Heart left ventricle (tissue), 13 donors: ENCODE measurements around the gene RIPK1.

Experiments used
- POLR2A ChIP-seq, 2 donors: fragments of 450-650 bp; IDR thresholded peaks; one replicate each; pipeline ENCODE4 v1.6.1; 2017; ENCODE audit warnings: antibody characterized with exemption in 2 of 2, mild to moderate bottlenecking in 2 of 2, moderate library complexity in 2 of 2
- TF ChIP-seq, protein P1 (sequence below), 12 donors: fragments of 200-600 bp; sonication (generic) in 4 of 12; IDR thresholded peaks; one replicate each; pipeline versions ENCODE4 v1.5.0 to v1.8.0; 2018 to 2022; ENCODE audit warnings: antibody characterized with exemption in 12 of 12, mild to moderate bottlenecking in 5 of 12
- donor health status: ischemic (EF 13 %, LVEDD 7.1; RV severe dilation, severe dysfunction).
- donor health status: DM: no; HTN: yes; CAD: no.
- donor health status: DM: no; HTN: no; CAD: no.
- donor health status: ischemic (EF 25% LVEDD 6.9; RV normal size, moderate dysfunction).
- donor health status: ischemic (EF 25% LVEDD 5.7; RV mildly dilated, moderate dysfunction).
- donor health status: ischemic (EF 35%, LVEDD 5.7; RV mildly dilated, moderate dysfunction).
- donor health status: nonischemic (EF 11% LVEDD 7.7; RV severe dilation, severe dysfunction).
- donor health status: DM: yes; HTN: yes; CAD: no.
- donor health status: PGD.
- donor health status: ischemic (EF 29% LVEDD 5.4; RV normal size, mild dysfunction).
- donor health status: nonischemic (EF 23%, LVEDD 6.1; RV moderate dilation, normal function).

DNA sequence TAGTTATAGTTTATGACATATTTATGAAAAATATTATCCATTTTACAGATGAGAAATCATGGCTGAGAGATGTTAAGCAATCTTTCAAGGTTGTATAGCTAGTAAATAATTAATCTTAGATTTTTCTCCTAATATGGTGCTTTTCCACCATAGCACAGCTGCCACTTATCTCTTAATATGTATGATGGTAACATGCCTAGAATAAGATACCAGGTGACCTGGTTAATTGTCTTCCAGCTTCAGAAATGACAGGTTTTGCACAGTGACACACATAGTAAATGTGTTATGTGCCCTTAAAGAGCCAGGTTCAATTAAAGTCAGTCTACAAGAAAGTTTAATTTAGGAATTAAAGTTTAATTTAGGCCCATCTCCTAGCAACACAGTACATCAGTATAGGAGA lies 74.2 kb downstream of the RIPK1 start:
- TF ChIP-seq, protein P1, sequence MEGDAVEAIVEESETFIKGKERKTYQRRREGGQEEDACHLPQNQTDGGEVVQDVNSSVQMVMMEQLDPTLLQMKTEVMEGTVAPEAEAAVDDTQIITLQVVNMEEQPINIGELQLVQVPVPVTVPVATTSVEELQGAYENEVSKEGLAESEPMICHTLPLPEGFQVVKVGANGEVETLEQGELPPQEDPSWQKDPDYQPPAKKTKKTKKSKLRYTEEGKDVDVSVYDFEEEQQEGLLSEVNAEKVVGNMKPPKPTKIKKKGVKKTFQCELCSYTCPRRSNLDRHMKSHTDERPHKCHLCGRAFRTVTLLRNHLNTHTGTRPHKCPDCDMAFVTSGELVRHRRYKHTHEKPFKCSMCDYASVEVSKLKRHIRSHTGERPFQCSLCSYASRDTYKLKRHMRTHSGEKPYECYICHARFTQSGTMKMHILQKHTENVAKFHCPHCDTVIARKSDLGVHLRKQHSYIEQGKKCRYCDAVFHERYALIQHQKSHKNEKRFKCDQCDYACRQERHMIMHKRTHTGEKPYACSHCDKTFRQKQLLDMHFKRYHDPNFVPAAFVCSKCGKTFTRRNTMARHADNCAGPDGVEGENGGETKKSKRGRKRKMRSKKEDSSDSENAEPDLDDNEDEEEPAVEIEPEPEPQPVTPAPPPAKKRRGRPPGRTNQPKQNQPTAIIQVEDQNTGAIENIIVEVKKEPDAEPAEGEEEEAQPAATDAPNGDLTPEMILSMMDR (IDR thresholded peaks at IDR 0.05): no peak
- no peak for TF ChIP-seq POLR2A (IDR thresholded peaks at IDR 0.05)
